Stimulated activated CD4-positive, alpha-beta T cell treated with anti-CD3 and anti-CD28 coated beads, Interleukin-2, amount 100 ng/mL, for 48 hours (primary cell): ENCODE measurements around the gene ROCK2.

ENCODE experiments used
- DNase-seq, 2 donors: peaks; one replicate each; pipeline ENCODE4 v3.0.0-alpha.2; 2020

Gene ROCK2

DNA sequence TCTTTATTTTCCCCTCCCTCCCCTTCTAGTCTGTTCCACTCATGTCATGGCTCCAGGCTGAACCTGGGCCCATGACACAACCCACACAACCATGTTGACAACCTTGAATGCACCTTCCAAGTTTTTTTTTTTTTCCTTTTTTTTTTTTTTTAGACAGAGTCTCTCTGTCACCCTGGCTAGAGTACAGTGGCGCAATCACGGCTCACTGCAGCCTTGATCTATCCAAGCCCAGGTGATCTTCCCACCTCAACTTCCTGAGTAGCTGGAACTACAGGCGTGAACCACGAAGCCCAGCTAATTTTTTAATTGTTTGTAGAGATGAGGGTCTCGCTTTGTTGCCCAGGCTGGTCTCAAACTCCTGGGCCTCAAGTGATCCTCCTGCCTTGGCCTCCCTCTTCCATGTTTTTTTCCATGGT is 21.9 kb upstream of the ROCK2 start:
- DNase-seq, result no peak

DNA sequence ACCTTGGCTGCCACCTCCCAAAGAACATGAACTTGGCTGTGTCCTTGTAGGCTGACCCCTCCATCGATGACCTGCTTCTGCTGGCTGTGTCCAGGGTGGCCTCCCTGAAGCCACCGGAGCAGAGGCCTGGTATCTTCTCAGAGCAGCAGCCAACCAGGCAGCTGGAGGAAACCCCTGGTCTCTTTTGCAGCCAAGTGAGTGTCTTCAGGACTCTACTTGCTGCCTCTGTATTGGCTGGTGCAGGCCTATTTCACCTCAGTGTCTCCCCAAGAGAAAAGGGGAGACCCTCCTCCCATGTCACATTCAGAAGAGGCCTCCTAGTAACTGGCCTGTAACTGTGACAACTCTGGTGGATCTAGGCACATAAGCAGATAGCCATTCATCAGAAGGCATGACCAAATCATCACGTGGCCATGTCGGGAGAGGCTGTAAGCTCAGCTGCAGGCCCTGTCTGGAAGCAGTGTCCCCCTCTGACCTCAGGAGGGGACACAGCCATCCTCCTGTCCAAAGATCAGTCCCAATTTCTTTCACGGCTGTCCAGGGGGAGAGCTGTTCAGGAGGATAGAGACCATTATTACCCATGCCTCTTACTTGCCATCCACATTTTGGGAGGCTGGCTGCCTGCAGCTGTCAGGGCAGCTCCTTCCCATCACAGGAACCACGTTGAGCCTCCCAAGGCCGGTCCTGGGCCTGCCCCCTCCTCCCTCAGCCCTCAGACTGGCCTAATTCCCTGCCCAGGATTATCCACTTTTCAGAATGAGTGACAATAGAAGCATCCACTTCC is 20.9 kb upstream of the ROCK2 start:
- DNase-seq, result no peak

DNA sequence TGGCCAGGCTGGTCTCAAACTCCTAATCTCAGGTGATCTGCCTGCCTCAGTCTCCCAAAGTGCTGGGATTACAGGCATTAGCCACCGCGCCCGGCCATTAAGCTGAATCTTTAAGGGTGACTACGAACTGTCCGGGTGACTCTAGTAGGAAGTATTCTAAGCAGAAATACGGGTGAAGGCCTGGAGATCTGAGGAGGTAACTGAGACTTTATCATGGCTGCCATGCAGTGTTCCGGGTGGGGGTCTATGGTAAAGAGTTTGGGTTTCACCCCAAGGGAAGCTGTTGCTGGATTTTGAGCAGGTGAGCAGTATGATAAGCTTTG is 20.1 kb upstream of the ROCK2 start:
- DNase-seq, result no peak

DNA sequence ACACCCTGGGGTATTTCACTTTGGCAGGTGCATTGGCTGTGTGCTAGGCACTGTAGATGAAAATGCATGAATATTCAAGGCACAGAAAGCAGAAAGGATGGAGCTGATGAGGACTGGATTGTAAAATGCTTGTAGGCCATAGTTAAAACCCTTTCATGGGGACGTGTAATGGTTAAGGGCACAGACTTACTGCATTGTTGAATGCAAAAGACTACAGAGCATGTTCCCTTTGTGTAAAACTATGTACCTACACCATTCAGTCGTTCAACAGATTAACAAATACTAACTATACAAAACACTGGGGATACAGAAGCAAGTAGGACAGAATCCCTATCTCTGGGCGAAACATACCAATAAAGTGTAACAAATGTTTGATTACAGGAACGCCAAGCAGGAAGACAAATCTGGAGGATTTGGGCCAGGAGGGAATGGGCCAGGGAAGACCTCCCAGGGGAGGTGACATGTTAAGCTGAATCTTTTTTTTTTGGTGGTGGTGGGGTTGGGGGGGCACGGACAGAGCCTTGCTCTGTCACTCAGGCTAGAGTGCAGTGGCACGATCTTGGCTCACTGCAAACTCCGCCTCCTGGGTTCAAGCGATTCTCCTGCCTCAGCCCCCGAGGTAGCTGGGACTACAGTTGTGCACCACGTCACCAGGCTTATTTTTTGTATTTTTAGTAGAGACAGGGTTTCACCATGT is 19.6 kb upstream of the ROCK2 start:
- DNase-seq, result no peak

DNA sequence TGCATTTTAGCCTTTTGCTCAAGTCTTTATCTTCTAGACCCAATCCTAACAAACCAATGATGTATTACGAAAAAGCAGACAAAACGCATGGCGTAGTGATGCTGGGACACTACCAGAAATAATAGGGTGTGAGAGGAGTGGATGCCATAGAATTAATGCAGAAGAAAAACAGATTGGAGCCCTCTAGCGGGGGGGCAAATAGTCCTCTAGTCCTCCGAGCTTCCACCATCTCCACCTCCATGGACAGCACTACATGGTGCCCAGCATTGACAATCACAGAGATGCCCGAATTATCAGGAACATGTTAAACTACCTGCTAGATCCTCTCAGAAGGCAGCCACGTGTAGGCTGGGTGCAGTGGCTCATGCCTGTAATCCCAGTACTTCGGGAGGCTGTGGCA is 15.4 kb upstream of the ROCK2 start:
- DNase-seq, result no peak

DNA sequence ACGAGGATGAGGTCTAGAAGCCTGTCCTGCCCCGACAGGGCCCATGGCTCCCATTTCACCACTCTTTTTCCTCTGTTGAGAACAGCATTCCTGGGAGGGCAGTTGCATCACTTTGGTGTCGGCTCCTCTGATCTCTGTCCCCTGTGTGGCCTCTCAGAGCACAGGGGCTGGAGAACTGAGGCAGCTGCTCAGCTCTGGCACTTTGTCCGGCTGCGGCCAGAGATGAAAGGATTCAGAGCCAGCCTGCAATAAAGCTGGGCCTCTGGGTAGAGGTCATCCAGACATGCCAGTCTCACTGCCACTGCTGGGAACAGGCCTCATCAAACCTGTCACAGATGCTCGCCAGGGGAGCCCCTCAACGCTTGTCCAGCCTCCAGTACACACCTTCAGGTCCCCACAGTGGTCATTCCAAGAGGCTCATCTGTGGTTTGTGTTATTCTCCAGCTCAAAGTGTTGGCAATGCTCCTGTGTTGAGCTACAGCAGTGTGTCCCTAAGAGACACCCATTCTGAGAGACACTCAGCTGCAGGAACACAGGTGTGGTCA is 13.1 kb upstream of the ROCK2 start:
- no peak for DNase-seq

DNA sequence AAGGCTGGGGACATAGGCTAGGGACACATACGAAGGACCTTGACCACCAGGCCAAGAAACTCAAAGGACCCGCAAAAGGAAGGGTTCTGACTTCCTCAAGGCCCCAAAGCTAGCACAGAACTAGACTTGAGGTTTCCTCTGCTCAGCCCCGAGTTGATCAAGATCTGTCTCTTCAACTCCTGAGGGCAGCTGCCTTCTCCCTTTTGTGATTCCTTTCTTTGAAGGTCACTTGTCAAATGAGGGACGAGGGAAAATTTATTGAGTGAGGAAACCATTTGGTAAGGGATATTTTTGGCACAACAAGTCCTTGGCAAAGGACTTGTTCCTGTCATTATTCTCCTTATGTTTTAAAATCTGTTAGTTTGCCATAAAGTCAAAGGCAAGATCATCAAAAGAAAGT is 12.3 kb upstream of the ROCK2 start:
- DNase-seq, result no peak

DNA sequence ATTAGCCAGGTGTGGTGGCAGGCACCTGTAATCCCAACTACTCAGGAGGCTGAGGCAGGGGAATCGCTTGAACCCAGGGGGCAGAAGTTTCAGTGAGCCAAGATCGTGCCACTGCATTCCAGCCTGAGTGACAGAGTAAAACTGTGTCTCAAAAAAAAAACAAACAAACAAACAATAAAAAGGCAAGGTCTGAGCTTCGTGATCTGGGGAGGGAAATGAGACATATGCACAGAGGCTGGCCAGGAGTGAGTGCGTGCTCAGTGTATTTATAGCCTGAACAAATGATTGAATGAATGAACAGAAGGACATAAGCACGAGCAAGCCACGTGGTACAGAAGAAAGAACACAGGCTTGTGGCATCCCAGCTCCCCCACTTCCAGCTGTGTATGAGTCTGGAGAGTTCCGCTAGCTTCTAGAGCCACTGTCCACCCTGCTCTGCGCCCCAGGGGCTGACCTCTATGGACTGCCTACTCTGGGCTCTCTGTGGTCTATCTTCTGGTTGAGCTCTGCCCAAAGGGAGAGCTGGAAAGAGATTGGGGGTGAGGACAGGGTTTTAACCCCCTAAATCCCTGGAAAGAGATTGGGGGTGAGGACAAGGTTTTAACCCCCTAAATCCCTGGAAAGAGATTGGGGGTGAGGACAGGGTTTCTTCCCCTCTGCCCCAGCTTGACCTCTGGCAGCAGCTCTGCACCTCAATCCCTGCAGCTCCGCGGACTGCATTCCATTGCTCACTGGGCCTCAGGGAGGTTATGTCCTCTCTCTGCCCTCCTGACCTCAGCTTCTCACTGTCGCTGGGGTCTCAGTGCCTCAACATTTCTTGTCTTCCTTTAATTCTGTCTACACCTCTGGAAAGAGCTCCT is 11.0 kb upstream of the ROCK2 start:
- DNase-seq, result no peak

DNA sequence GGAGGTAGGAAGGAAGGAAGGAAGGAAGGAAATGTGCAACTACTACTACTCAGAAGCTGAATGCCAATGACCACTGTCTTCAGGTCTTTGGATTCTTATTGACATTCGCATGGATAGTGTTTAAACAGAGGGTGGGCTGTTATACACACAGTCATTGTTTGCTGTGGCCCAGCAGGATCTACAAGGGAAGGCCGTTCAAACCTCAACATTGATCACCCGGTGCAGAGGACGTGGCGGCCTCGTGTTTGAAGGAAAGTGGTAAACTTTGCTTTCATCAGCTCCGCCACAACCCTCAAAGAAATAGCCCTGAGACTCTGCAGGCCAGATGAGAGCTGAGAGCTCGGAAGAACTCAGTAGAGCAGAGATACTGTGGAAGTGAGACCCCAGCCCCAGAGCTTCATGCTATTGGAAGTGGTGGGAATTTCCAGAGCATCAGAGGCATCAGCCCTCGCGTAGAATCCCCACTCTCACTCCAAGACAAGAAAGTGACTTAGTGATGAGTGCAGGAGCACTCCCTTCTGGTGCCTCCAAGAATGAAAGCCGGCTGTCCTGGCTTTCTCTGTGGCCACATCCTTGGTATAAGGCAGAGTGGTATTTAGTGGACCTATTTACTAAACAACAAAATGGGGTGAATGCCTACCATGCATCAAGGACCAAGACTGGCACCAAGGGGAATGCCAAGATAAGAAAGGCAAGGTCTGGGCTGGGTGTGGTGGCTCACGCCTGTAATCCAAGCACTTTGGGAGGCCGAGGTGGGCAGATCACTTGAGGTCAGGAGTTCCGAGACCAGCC is 10.1 kb upstream of the ROCK2 start:
- DNase-seq, result no peak

DNA sequence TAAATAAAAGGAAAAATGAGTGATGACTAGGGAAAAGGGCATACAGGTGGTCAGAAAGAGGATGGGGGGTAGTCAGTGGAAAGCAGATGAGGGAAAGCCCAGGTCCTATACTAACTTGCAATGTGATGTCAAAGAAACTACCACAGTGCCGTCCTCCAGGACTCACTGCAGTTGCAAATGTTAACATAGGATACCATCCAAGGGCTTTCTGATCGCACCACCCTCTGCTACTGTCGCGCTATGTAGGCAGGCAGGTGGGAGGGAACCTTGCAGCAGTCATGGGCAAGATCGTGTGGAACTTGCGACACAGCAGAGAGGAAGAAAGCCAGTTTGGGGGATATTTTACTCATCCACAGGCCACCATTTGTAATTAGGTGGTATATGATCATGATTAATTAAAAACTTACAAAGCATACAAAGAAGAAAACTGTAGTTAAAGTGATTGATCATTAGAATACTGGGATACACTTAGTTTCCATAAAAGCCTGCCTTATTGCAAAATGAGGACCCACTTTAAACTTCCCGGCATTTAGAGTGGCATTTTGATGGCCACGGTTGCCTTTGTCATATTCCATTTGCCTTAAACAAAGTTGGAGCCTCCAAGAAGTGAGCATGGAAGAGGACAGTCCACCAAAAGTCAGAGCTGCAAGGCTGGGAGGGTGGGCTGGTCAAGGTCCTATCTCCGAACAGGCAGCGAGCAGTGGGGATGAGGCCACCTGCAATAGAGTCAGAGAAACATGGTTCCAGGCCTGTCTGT is 8.5 kb upstream of the ROCK2 start:
- no peak for DNase-seq

DNA sequence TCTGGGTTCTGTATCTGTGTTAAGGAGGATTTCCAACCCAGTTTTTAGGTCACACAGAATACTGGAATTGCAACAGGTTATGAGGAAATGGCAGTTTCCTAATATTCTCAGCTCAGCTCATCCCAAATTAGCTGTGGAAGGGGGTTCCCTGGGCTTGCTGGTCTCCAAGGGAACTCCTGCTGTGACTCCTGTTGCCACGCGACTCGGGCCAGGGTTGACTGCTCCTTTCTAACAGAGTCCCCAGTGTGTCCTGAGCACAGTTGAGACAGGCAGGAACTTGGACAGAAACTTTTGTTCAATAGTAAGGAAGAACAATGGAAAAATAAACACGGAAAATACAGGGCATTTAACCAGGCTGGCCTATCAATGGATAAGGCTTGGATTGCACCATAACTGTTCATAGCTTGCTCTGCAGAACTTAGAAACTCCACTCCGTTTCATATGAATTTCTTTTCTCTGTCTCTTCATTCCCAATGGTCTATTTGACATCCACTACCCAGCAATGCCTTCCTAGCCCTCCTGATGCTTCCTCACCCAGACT is 3.8 kb upstream of the ROCK2 start:
- DNase-seq, result no peak

DNA sequence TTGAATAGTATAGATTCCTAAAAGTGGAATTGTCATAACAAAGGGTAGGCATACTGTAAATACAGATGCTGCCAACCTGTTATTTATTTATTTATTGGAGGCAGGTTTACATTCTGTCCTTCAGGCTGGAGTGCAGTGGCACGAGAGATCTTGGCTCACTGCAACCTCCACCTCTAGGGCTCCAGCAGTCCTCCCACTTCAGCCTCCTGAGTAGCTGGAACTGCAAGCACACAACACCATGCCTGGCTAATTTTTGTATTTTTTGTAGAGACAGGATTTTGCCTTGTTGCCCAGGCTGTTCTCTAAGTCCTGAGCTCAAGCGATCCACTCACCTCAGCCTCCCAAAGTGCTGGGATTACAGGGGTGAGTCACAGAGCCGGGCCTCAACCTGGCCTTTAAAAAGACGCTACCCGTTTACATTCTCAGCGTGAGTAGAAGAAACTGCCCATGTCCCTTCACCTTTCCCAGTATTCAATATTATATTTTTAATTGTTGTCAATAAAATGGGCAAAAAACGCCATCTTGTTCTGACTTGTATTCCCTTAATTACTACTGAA is 3.0 kb upstream of the ROCK2 start:
- DNase-seq, result no peak

DNA sequence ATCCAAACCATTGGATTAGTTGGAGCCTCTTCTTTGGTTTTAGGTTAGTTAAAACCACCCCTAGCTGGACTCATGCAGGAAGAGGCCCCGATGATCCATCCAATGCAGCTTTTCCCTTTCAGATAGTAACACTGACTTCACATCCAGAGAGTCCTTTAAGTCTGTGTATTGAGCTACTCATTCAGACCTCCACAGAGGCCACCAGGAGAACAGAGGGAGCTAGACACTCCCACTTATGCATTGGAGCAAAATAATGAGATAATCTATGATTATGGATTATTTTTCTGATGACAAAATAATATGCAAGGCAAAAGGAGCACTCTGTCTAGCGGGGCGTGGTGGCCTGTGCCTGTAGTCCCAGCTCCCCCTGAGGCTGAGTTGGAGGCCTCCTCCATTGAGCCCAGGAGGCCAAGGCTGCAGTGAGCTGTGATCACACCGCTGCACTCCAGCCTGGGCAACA is 1.6 kb upstream of the ROCK2 start:
- DNase-seq, result no peak

DNA sequence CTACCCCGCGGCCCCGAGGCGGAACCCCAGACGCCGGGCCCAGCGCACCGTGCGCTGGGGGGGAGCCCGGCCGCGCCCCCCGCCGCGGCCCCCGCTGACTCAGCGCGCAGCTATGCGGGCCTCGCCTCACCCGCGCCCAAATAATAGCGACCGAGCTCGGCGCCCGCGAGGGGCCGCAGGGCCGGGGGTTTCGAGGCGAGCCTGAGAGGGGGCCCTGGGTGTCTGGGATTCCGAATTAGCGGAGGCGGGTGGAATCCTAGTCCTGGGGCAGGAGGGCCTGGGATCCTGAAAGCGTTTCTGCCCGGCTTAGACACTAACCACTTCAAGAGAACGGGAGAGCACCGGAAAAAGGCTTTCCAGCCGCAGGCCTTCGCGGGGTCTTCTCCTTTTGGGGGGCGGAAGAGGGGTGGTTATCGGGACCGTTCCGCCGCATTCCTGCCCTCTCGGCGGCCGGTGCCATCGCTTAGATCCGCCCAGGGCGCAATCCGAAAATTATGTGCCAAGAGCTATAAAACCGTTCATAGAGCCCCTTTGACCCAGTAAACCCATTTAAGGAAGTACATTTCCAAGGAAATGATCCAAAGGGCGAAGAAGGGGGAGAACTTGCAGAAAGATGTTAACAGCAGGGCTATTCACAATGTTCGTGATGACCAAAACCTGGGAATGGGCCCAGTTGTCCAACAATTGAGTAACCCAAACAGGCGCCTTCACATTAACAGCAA is 681 bp upstream of the ROCK2 start:
- peak in 1 of 2 donors; percentile 5 for DNase-seq

DNA sequence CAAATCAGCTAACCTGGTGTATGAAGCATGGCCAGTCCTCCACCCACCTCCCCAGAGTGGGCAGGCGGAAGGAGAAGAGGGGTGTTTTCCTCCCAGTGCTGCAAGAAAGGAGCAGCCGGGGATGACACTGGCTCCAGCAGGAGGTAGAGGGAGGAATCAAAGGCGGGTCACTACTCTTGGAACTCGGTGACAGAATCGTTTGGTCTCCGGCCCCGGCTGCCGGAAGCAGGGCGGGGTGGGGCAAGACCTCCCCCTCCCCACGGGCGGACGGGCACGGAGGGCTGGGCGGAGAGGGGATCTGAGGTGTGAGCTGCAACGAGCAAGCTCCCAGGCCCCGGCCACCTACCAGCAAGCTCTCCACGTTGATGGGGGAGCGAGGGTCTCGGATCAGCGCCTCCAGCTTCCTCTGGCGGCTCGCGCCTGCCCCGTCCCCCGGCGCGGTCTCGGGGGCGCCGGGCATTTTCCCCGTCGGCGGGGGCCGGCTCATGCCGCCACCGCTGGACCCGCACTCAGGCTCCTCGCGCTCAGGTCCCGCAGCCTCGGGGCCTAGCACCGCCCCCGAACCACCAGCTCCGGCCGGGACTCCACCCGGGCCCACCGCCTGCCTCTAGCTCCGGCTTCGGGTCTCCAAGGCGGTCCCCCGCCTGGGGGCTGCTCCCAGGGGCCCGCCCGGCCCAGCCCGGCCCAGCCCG is 640 bp downstream of the ROCK2 start:
- DNase-seq, result peak; percentile 16 to 27

DNA sequence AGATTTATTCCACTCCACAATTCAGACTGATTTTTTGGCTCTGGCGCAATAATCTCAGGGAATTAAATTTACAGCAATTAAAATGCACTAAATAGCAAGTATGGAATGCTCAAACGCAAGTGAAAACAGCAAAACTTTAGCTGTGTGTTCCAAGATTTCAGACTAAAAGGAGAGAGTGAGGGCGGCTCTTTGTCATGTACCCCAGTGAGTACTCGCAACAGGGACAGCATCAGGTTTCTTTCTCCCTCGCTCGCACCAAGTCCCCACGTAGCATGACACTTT is 1.1 kb downstream of the ROCK2 start:
- DNase-seq, result no peak

DNA sequence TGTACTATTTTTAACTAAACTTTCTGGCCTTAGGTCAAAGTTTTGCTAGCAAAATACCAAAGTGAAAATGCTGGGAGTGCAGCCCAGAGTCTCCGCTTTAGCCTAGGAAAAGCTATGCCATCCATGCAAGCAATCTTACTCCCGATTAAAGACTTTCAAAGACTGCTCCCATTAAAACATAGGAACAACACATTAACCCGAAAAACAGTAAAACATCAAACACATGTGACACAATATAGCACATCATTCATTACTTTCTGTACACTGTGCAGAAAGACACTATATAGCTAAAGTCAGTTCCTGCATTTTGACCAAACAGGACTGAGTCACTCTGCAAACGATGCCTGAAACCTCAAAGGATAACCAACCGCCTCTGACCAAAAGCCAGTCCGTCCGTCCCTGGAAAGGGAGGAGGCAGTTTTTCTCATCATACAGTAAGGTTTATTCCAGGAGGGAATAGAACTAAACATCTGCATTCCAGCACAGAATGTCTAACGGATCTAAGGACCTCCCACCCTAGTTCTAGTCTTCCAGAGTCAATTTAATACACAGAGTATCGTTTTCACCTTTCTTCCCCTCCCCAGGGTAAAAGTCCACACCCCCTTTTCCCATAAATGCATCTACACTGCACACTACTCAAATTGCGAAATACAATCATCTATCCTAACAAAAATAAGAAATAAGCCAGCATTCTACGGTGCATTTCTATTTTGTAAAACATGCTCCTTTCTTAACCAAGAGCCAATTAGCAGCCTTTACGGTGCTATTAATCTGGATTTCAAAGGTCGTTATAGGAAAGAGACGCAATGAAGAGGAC is 1.7 kb downstream of the ROCK2 start:
- DNase-seq, result no peak

DNA sequence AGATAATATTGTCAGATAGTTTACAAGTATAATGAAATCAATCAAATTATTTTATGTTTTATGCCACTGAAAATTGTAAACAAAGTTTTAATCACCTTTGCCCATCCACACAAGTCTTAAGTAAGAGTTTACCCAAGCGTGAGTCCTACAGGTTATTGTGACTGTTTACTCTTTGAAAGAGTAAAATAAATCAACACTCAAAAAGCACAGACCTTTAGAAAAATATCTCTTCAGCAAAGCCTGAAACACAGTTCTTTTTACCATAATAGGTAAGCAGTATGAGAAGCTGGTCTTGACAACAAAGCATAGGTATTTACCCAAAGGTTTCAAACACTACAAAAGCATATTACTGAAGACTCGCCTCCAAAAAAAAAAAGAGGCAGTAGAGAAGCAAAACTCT is 3.7 kb downstream of the ROCK2 start:
- no peak for DNase-seq

DNA sequence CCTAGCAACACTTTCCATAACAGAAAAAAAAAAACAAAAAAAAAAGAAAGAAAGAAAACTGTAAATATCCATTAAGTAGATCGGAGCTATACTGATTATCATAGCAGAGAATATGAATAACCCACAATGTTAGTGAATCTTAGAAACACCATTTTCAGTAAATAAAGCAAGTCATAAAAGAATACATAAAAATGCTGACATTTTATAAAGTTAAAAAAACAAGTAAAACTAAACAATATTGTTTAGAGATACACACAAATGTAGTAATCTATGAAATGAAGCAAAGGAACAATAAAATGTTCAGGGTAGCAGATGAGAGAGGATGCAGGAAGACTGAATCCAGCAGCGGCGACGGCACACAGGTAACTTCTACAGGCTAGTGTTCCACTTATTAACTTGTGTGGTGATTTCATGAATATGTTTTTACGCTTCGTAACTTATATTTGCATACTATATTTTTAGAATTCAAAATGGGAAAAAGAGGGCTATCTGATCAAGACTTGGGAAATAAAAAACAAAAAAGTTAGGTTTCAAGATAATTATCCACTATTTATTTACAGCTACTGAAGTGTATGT is 4.8 kb downstream of the ROCK2 start:
- no peak for DNase-seq
